Astrocyte (in vitro differentiated cells and primary cell): ENCODE measurements around the gene DENND11. TPM values are rescaled to one million over a fixed set of nuclear protein-coding genes. Genes with fewer than 3 reads are reported as not detected.
"Not testable (repeated sequence)": the region's sequence is repeated elsewhere in the genome, so short reads cannot be mapped to it uniquely, and the experiment has no call there.

ENCODE experiments used
- DNase-seq: peaks from one replicate; pipeline ENCODE4 v3.0.0-alpha.2; 2010; ENCODE audit warnings: low read depth
- FAIRE-seq: peaks from 2 replicates; lab custom pipeline; 2011; peaks lifted over from hg19 to GRCh38; lab: Jason Lieb, UNC
- H2AFZ ChIP-seq: 2 replicates; pipeline ENCODE4 v1.6.0; 2012; ENCODE audit warnings: low read depth, low read length, inconsistent platforms
- H3K27ac ChIP-seq: 2 replicates; pipeline ENCODE4 v1.5.1; 2011; ENCODE audit warnings: low read depth, low read length, inconsistent platforms
- H3K27me3 ChIP-seq: 2 replicates; pipeline ENCODE4 v1.6.0; 2011; ENCODE audit warnings: low read length, inconsistent platforms; ENCODE audit not compliant: insufficient read depth
- H3K36me3 ChIP-seq: 2 replicates; pipeline ENCODE4 v1.5.1; 2011; ENCODE audit warnings: low read length, inconsistent platforms; ENCODE audit not compliant: insufficient read depth
- H3K4me1 ChIP-seq: 2 replicates; pipeline ENCODE4 v1.5.1; 2011; ENCODE audit warnings: low read length, inconsistent platforms; ENCODE audit not compliant: insufficient read depth
- H3K4me2 ChIP-seq: 2 replicates; pipeline ENCODE4 v1.6.0; 2012; ENCODE audit warnings: low read length, inconsistent platforms
- H3K4me3 ChIP-seq: 2 replicates; pipeline ENCODE4 v1.5.1; 2011; ENCODE audit warnings: low read depth, mild to moderate bottlenecking, low read length, inconsistent platforms; ENCODE audit not compliant: insufficient read depth
- H3K79me2 ChIP-seq: 2 replicates; pipeline ENCODE4 v1.6.0; 2012; ENCODE audit warnings: mild to moderate bottlenecking, low read length, inconsistent platforms; ENCODE audit not compliant: insufficient read depth
- H3K9ac ChIP-seq: 2 replicates; pipeline ENCODE4 v1.6.0; 2012; ENCODE audit warnings: mild to moderate bottlenecking, low read length, inconsistent platforms
- H3K9me3 ChIP-seq: 2 replicates; pipeline ENCODE4 v1.5.1; 2012; ENCODE audit warnings: low read depth, mild to moderate bottlenecking, low read length, inconsistent platforms; ENCODE audit not compliant: insufficient read depth
- H4K20me1 ChIP-seq: 2 replicates; pipeline ENCODE4 v1.6.0; 2012; ENCODE audit warnings: low read length, inconsistent platforms; ENCODE audit not compliant: insufficient read depth
- H3K27ac Mint-ChIP-seq: one replicate; pipeline ENCODE4 v1.8.0; 2021; ENCODE audit warnings: mild to moderate bottlenecking, mixed read lengths; ENCODE audit not compliant: unreplicated experiment
- H3K27me3 Mint-ChIP-seq: one replicate; pipeline ENCODE4 v1.8.0; 2021; ENCODE audit warnings: low read depth, mixed read lengths; ENCODE audit not compliant: unreplicated experiment
- H3K36me3 Mint-ChIP-seq: one replicate; pipeline ENCODE4 v1.8.0; 2021; ENCODE audit warnings: low read depth, mixed read lengths; ENCODE audit not compliant: unreplicated experiment
- H3K4me1 Mint-ChIP-seq: one replicate; pipeline ENCODE4 v1.8.0; 2021; ENCODE audit warnings: low read depth, mixed read lengths; ENCODE audit not compliant: unreplicated experiment
- H3K4me3 Mint-ChIP-seq: one replicate; pipeline ENCODE4 v1.8.0; 2021; ENCODE audit warnings: mild to moderate bottlenecking, moderate library complexity, mixed read lengths; ENCODE audit not compliant: unreplicated experiment
- H3K9me3 Mint-ChIP-seq: one replicate; pipeline ENCODE4 v1.8.0; 2021; ENCODE audit warnings: mild to moderate bottlenecking, mixed read lengths; ENCODE audit not compliant: unreplicated experiment
- CTCF ChIP-seq: IDR thresholded peaks from 2 replicates; pipeline ENCODE4 v1.5.1; 2011; ENCODE audit warnings: low read depth, mild to moderate bottlenecking, inconsistent platforms, low read length, moderate library complexity; ENCODE audit not compliant: insufficient read depth
- EZH2 ChIP-seq: IDR thresholded peaks from 2 replicates; pipeline ENCODE4 v1.6.1; 2012; ENCODE audit warnings: mild to moderate bottlenecking, low read length, inconsistent platforms; ENCODE audit not compliant: insufficient read depth
- total RNA-seq: library from RNA; stranded (reverse); gene quantifications from 2 replicates; pipeline ENCODE4 v1.2.1, GENCODE V29; 2021

Gene DENND11
- total RNA-seq, 1 donor from 2014 or later = 10.5 TPM

- Histone ChIP-seq H3K9me3 (no peaks in the 10 kb centered on the region), H4K20me1 (peaks cover 51% of the 10 kb centered on the region), H3K36me3 (no peaks in the 10 kb centered on the region), H3K4me1 (peaks cover 3% of the 10 kb centered on the region), H3K4me2 (no peak overlapping the region), H3K27me3 (no peaks in the 10 kb centered on the region), H3K4me3 (no peak overlapping the region), H2AFZ (no peak overlapping the region), H3K79me2 (peaks cover 28% of the 10 kb centered on the region), H3K9ac (no peak overlapping the region), H3K27ac (no peak overlapping the region)
- Mint-ChIP-seq H3K27me3 (no peaks in the 10 kb centered on the region), H3K27ac (no peak overlapping the region), H3K9me3 (no peaks in the 10 kb centered on the region), H3K36me3 (peaks cover under 1% of the 10 kb centered on the region), H3K4me1 (peaks cover 7% of the 10 kb centered on the region), H3K4me3 (no peak overlapping the region)
- FAIRE-seq (no peak), DNase-seq (no peak)
- TF ChIP-seq EZH2 (no peak), CTCF (no peak)
Measured at GRCh38 chr7:141691961-141692360, 10.0 kb downstream of the DENND11 start.

- Histone ChIP-seq H3K9me3 (no peaks in the 10 kb centered on the region), H3K27ac (no peak overlapping the region), H3K79me2 (peaks cover 24% of the 10 kb centered on the region), H3K27me3 (no peaks in the 10 kb centered on the region), H3K9ac (no peak overlapping the region), H2AFZ (no peak overlapping the region), H3K4me1 (no peaks in the 10 kb centered on the region), H3K4me2 (no peak overlapping the region), H4K20me1 (peaks cover 51% of the 10 kb centered on the region), H3K4me3 (no peak overlapping the region), H3K36me3 (no peaks in the 10 kb centered on the region)
- no peak for FAIRE-seq
- no peaks in the 10 kb centered on the region for H3K9me3 Mint-ChIP-seq
- no peaks in the 10 kb centered on the region for H3K36me3 Mint-ChIP-seq
- no peak for TF ChIP-seq CTCF
- TF ChIP-seq EZH2 = no peak
- H3K4me1 Mint-ChIP-seq = peaks cover 3% of the 10 kb centered on the region
- H3K4me3 Mint-ChIP-seq = no peak overlapping the region
- no peak for DNase-seq
- H3K27me3 Mint-ChIP-seq = no peaks in the 10 kb centered on the region
- H3K27ac Mint-ChIP-seq = no peak overlapping the region
Measured at GRCh38 chr7:141691540-141691939, 10.4 kb downstream of the DENND11 start.

GRCh38 chr7:141689072-141689825 lies 12.7 kb downstream of the DENND11 start:
- not testable (repeated sequence) for H3K4me3 ChIP-seq, DNase-seq, H3K9ac ChIP-seq, H3K36me3 ChIP-seq, H3K27ac Mint-ChIP-seq, H3K4me2 ChIP-seq, H3K9me3 Mint-ChIP-seq, H3K4me1 Mint-ChIP-seq, H3K4me3 Mint-ChIP-seq, H3K9me3 ChIP-seq, H2AFZ ChIP-seq, H3K27ac ChIP-seq, FAIRE-seq, H3K27me3 ChIP-seq, H3K36me3 Mint-ChIP-seq, H3K4me1 ChIP-seq, H3K27me3 Mint-ChIP-seq
- peaks cover 35% of the 10 kb centered on the region for H4K20me1 ChIP-seq
- H3K79me2 ChIP-seq = peaks cover 13% of the 10 kb centered on the region
